GM19324 (cell line): ENCODE data around the gene KCNE2.
"Not testable (repeated sequence)": the region's sequence is repeated elsewhere in the genome, so short reads cannot be mapped to it uniquely, and the experiment has no call there.

ENCODE experiments used
- ATAC-seq: cut with Tn5 transposase; IDR thresholded peaks from one replicate; pipeline ENCODE4 v1.9.1; 2021; ENCODE audit warnings: mild to moderate bottlenecking, moderate library complexity; ENCODE audit not compliant: unreplicated experiment, low FRiP score

Gene KCNE2

GRCh38 chr21:34405686-34406085 is 41.9 kb downstream of the KCNE2 start:
- ATAC-seq, result not testable (repeated sequence)

GRCh38 chr21:34406102-34406501 is 42.3 kb downstream of the KCNE2 start:
- not testable (repeated sequence) for ATAC-seq

GRCh38 chr21:34406676-34407075 is 42.9 kb downstream of the KCNE2 start:
- not testable (repeated sequence) for ATAC-seq

DNA sequence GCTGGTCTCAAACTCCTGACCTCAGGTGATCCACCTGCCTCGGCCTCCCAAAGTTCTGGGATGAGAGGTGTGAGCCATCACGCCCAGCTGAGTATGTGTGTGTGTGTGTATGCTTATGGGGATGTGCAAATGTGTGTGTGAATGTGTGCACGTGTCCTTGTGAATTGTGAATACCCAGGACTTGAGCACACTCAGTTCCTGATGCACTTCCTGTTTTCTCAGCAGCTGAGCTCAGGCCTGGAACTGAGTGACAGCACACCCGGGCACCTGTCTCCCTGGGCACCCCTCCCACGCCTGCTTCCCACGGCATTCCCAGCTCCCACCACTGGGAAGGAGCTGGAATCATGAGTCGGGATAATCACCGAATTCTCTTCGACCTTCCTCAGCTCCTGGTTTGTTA is 43.5 kb downstream of the KCNE2 start:
- not testable (repeated sequence) for ATAC-seq

GRCh38 chr21:34417448-34418077 is 53.8 kb downstream of the KCNE2 start:
- not testable (repeated sequence) for ATAC-seq
